ENCODE measurements around the gene OR2T2. TPM values are rescaled to one million over a fixed set of nuclear protein-coding genes. Genes with fewer than 3 reads are reported as not detected.
"Not testable (repeated sequence)": the region's sequence is repeated elsewhere in the genome, so short reads cannot be mapped to it uniquely, and the experiment has no call there.

The OR2T2 gene
- total RNA-seq, 1 donor: under 0.01 TPM

GRCh38 chr1:248449821-248450465 is 4.5 kb downstream of the OR2T2 start:
- DNase-seq (ENCODE audit: low read depth in 2 of 3, low spot score in 2 of 3): not testable (repeated sequence)

- DNase-seq (ENCODE audit: low read depth in 2 of 3, low spot score in 2 of 3): not testable (repeated sequence)
Observed at GRCh38 chr1:248450466-248451145, 5.2 kb downstream of the OR2T2 start.

- DNase-seq (ENCODE audit: low read depth in 2 of 3, low spot score in 2 of 3): not testable (repeated sequence)
Observed at GRCh38 chr1:248453619-248454018, 8.2 kb downstream of the OR2T2 start.

- not testable (repeated sequence) for DNase-seq (ENCODE audit: low read depth in 2 of 3, low spot score in 2 of 3)
Observed at GRCh38 chr1:248455045-248455444, 9.6 kb downstream of the OR2T2 start.

- not testable (repeated sequence) for DNase-seq (ENCODE audit: low read depth in 2 of 3, low spot score in 2 of 3)
Observed at GRCh38 chr1:248456635-248457034, 11.2 kb downstream of the OR2T2 start.

GRCh38 chr1:248459117-248459516 is 13.7 kb downstream of the OR2T2 start:
- DNase-seq (ENCODE audit: low read depth in 2 of 3, low spot score in 2 of 3): not testable (repeated sequence)

GRCh38 chr1:248471154-248471553 is 25.7 kb downstream of the OR2T2 start:
- no peak for DNase-seq (ENCODE audit: low read depth in 2 of 3, low spot score in 2 of 3)

GRCh38 chr1:248472111-248472510 is 26.7 kb downstream of the OR2T2 start:
- DNase-seq (ENCODE audit: low read depth in 2 of 3, low spot score in 2 of 3): not testable (repeated sequence)

- not testable (repeated sequence) for DNase-seq (ENCODE audit: low read depth in 2 of 3, low spot score in 2 of 3)
Observed at GRCh38 chr1:248473051-248473450, 27.6 kb downstream of the OR2T2 start, which contains the start of gene OR2T3. Gene OR2T3 (plus strand): TSS chr1:248473351. CDS start chr1:248473351, 0 bp downstream.

- DNase-seq (ENCODE audit: low read depth in 2 of 3, low spot score in 2 of 3): not testable (repeated sequence)
Observed at GRCh38 chr1:248475660-248476059, 30.2 kb downstream of the OR2T2 start.

- DNase-seq (ENCODE audit: low read depth in 2 of 3, low spot score in 2 of 3): peak in 2 of 3 donors; percentile 10 to 11
Observed at GRCh38 chr1:248481686-248482579, 36.5 kb downstream of the OR2T2 start.

GRCh38 chr1:248488289-248488688 is 42.9 kb downstream of the OR2T2 start, which contains the start of gene OR2T5:
Gene OR2T5 (plus strand): TSS chr1:248488589. CDS start chr1:248488589, 0 bp downstream.
- DNase-seq (ENCODE audit: low read depth in 2 of 3, low spot score in 2 of 3): not testable (repeated sequence)

- DNase-seq (ENCODE audit: low read depth in 2 of 3, low spot score in 2 of 3): not testable (repeated sequence)
Observed at GRCh38 chr1:248496661-248497060, 51.2 kb downstream of the OR2T2 start.

- not testable (repeated sequence) for DNase-seq (ENCODE audit: low read depth in 2 of 3, low spot score in 2 of 3)
Observed at GRCh38 chr1:248500305-248501035, 55.0 kb downstream of the OR2T2 start.

Other genes starting within 250 kb of the OR2T2 start
- 0.27 TPM for gene OR2M3, start 248.4 kb upstream of the OR2T2 start, total RNA-seq
- under 0.01 TPM for gene OR2M4, start 214.2 kb upstream of the OR2T2 start, total RNA-seq
- gene OR2T33, start 167.7 kb upstream of the OR2T2 start, total RNA-seq: 7.0 TPM
- not detected for gene OR2T12, start 142.2 kb upstream of the OR2T2 start, total RNA-seq
- not detected for gene OR2M7, start 121.1 kb upstream of the OR2T2 start, total RNA-seq
- gene OR14C36, start 96.9 kb upstream of the OR2T2 start, total RNA-seq: not detected
- under 0.01 TPM for gene OR2T4, start 84.0 kb upstream of the OR2T2 start, total RNA-seq
- under 0.01 TPM for gene OR2T6, start 69.9 kb upstream of the OR2T2 start, total RNA-seq
- under 0.01 TPM for gene OR2T1, start 42.6 kb upstream of the OR2T2 start, total RNA-seq
- under 0.01 TPM for gene OR2T3, start 27.7 kb downstream of the OR2T2 start, total RNA-seq
- gene OR2T5, start 43.0 kb downstream of the OR2T2 start, total RNA-seq: not detected
- not detected for gene OR2G6, start 62.4 kb downstream of the OR2T2 start, total RNA-seq
- not detected for gene OR2T29, start 117.1 kb downstream of the OR2T2 start, total RNA-seq
- under 0.01 TPM for gene OR2T34, start 129.1 kb downstream of the OR2T2 start, total RNA-seq
- not detected for gene OR2T10, start 152.1 kb downstream of the OR2T2 start, total RNA-seq
- gene OR2T11, start 189.5 kb downstream of the OR2T2 start, total RNA-seq: not detected
- not detected for gene OR2T35, start 199.6 kb downstream of the OR2T2 start, total RNA-seq
- not detected for gene OR2T27, start 209.9 kb downstream of the OR2T2 start, total RNA-seq

All from hematopoietic multipotent progenitor cell (in vitro differentiated cells).